ENCODE measurements around the gene SYTL1.

Gene SYTL1

GRCh38 chr1:27318136-27318535 lies 23.7 kb upstream of the SYTL1 start:
- TF ChIP-seq CTCF (IDR thresholded peaks at IDR 0.05; ENCODE audit: insufficient read depth, low read depth, low read length, missing control alignments): no peak
- H3K4me3 ChIP-seq (ENCODE audit: low read depth, low read length): no peak overlapping the region
- no peak for DNase-seq (ENCODE audit: low read depth)

GRCh38 chr1:27318596-27318995 lies 23.2 kb upstream of the SYTL1 start:
- DNase-seq (ENCODE audit: low read depth): no peak
- no peak overlapping the region for H3K4me3 ChIP-seq (ENCODE audit: low read depth, low read length)
- no peak for TF ChIP-seq CTCF (IDR thresholded peaks at IDR 0.05; ENCODE audit: insufficient read depth, low read depth, low read length, missing control alignments)

GRCh38 chr1:27321813-27322568 lies 19.8 kb upstream of the SYTL1 start, which contains the start of gene TMEM222:
TSS of gene TMEM222 (plus strand) at chr1:27322163. CDS start at chr1:27322198, 35 bp downstream.
- H3K4me3 ChIP-seq (ENCODE audit: low read depth, low read length): peak within 1 kb of the TSS; percentile 69
- DNase-seq (ENCODE audit: low read depth): peak; percentile 98
- TF ChIP-seq CTCF (IDR thresholded peaks at IDR 0.05; ENCODE audit: insufficient read depth, low read depth, low read length, missing control alignments): no peak

DNA sequence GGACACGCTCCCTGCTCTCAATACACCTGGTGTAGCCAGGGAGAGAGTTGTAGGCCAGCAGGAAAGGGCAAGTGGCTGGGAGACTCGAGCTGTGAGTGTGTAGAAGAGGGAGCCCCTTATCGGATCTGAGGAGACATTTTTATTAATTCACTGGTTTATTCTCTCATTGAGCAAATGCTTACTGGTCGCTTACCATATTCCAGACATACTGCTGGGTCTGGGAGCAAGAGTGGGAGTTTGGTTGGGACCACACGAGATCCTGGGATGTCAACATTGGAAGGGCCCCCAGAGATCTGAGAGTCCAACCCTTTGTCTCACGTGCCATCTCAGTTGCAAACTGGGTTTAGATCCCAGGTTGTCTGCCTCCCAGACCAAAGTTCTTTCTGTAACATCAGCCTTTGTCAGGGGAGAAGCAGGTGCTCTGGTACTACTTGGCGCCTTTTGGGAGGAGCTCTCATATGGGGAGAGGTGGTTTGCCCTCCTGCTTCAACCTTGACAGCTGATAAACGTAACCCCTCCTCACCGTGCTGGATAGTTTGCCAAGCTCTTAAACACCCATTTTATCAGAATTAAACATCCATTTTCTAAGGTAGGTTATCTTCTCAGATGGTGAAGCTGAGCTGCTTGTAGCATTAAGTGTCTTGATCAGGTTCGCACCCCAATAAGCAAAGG lies 19.1 kb upstream of the SYTL1 start:
- H3K4me3 ChIP-seq (ENCODE audit: low read depth, low read length): peak overlapping the region; percentile 69
- DNase-seq (ENCODE audit: low read depth): no peak
- TF ChIP-seq CTCF (IDR thresholded peaks at IDR 0.05; ENCODE audit: insufficient read depth, low read depth, low read length, missing control alignments): no peak

DNA sequence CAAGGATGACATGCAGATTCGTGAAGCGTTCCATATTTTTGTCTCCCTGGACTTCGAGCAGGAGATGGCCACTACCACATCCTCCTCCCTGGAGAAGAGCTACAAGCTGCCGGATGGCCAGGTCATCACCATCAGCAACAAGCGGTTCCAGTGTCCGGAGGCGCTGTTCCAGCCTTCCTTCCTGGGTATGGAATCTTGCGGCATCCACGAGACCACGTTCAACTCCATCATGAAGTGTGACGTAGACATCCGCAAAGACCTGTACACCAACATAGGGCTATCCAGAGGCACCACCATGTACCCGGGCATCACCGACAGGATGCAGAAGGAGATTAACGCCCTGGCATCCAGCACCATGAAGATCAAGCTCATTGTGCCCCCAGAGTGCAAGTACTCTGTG lies 16.5 kb upstream of the SYTL1 start:
- no peak for DNase-seq (ENCODE audit: low read depth)
- no peak for TF ChIP-seq CTCF (IDR thresholded peaks at IDR 0.05; ENCODE audit: insufficient read depth, low read depth, low read length, missing control alignments)
- H3K4me3 ChIP-seq (ENCODE audit: low read depth, low read length): no peak overlapping the region

- no peak for DNase-seq (ENCODE audit: low read depth)
- H3K4me3 ChIP-seq (ENCODE audit: low read depth, low read length): no peak overlapping the region
- TF ChIP-seq CTCF (IDR thresholded peaks at IDR 0.05; ENCODE audit: insufficient read depth, low read depth, low read length, missing control alignments): no peak
These were observed 13.9 kb upstream of the SYTL1 start for GRCh38 chr1:27327964-27328363.
